Epidermal melanocyte (primary cell): ENCODE measurements around the gene LCMT2.
A peak's percentile ranks its signal among the peaks of the same experiment; 100 is the strongest.

Source experiments
- DNase-seq: peaks from one replicate; pipeline ENCODE4 v3.0.0; 2011; ENCODE audit warnings: low spot score; ENCODE audit not compliant: insufficient read length

Gene LCMT2, protein sequence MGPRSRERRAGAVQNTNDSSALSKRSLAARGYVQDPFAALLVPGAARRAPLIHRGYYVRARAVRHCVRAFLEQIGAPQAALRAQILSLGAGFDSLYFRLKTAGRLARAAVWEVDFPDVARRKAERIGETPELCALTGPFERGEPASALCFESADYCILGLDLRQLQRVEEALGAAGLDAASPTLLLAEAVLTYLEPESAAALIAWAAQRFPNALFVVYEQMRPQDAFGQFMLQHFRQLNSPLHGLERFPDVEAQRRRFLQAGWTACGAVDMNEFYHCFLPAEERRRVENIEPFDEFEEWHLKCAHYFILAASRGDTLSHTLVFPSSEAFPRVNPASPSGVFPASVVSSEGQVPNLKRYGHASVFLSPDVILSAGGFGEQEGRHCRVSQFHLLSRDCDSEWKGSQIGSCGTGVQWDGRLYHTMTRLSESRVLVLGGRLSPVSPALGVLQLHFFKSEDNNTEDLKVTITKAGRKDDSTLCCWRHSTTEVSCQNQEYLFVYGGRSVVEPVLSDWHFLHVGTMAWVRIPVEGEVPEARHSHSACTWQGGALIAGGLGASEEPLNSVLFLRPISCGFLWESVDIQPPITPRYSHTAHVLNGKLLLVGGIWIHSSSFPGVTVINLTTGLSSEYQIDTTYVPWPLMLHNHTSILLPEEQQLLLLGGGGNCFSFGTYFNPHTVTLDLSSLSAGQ

DNA sequence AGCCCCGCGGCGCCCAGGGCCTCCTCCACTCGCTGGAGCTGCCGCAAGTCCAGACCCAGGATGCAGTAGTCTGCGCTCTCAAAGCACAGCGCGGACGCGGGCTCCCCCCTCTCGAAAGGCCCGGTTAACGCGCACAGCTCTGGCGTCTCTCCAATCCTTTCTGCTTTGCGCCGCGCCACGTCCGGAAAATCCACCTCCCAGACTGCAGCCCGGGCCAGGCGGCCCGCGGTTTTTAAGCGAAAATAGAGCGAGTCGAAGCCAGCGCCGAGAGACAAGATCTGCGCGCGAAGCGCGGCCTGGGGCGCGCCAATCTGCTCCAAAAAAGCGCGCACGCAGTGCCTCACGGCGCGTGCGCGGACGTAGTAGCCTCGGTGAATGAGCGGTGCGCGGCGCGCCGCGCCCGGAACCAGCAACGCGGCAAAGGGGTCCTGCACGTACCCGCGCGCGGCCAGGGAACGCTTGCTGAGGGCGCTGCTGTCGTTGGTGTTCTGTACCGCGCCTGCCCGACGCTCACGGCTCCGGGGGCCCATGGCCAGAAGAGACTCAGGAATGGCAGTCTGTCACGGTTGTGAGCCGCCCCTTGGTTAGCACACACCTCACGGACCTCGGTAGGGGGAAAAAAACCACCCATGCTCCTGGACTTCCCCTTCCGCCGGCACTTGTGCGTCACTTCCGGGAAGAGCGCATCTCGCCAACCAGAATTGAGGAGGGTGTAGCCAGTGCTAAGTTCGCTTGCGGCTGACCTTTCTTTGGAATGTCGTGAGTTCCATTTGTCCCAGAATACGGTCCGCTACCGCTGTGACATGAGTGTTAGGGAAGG lies at the start of gene LCMT2:
Gene LCMT2 (minus strand): TSS at position 614 of the 820 bp plus-strand sequence. CDS start 84 bp downstream, at position 530.
- peak; percentile 79 for DNase-seq

DNA sequence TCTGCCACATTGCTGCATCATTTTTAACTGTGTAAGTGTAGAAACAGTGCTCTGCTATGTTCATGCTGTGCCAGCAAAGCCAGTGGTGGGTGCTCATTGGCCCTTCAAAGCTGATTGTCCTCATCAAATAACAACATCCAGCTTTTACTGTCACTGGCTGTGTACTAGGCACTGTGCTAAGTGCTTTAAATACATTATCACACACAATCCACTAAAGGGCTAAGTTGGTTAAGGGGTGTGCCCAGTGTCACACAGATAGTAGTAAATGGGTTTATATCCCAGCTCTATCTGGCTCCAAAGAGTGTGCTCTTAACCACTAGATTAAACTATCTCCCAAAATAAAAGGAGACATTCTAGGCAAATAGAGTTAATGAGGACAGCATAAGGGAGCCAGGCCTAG lies 48.2 kb upstream of the LCMT2 start:
- DNase-seq, result no peak

DNA sequence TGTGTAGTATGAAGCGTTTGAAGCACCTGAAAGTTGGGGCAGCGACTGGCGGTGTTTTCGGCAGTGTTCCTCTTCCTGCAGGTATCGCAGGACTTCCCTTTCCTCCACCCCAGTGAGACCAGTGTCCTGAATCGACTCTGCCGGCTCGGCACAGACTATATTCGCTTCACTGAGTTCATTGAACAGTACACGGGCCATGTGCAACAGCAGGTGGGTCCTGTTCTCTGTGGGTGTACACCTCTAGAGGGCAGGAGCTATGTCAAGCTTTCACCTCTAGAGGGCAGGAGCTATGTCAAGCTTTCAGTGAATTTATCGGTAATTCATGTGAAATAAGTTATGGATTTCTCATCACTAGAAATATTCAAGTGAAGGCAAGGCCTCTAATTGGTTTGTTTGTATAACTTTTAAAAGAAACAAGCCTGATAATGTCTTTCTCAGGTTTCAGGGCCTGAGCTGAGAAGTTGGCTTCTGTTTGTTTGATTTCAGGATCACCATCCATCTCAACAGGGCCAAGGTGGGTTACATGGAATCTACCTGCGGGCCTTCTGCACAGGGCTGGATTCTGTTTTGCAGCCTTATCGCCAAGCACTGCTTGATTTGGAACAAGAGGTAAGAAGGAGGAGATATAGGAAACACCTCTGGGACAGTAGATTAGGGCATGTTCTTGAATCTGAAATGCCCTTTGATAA lies 45.8 kb upstream of the LCMT2 start:
- DNase-seq, result no peak

DNA sequence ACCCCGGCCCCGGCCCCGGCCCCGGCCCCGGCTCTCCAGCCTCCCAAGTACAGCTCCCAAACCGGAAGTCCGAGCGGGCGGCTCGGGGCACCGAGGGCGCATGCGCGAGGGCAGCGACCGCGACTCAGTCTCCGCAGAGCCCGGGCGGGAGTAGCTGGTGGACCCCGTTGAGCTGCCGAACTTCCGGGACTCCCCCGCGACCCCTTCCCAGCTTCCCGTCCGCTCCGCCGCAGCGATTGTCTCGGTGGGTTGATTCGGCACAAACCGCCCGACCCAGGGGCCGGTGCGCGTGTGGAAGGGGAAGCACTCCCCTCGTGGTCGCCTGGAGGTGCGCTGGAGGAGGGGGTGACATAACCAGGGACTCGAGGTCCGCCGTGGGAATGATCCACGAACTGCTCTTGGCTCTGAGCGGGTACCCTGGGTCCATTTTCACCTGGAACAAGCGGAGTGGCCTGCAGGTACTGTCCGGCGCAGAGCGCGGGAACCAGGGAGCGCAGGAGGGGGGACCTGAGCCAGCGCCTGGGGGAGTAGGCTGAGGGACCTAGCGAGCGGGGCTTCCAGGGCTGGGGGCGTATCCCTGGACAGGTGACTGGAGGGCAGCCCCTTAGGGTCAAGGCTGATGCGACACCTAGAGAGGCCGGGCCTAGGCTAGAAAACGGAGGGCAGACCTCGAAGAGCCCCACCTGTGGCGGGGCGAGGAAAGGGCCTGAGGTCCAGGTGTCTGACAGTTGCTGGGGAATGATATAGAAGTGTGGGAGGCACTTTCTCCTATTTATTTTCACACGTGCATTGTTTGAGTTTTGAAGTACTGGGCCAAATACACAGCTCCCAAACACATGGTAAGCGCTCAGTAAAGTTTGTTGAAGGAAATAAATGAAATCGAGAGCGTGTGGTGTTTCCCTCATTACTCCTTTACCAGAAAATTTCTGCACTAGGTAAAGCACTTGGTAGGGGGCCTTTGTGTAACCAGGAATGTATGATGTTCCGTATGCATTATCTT lies 40.9 kb upstream of the LCMT2 start, which contains the start of the genes TUBGCP4 and ZSCAN29:
Gene TUBGCP4 (plus strand): TSS at position 127 of the 1,000 bp plus-strand sequence. CDS start 254 bp downstream, at position 381.
Gene ZSCAN29 (minus strand): TSS at position 69 of the 1,000 bp plus-strand sequence. CDS start 1,130 bp downstream, outside the sequence.
- peak; percentile 90 for DNase-seq

DNA sequence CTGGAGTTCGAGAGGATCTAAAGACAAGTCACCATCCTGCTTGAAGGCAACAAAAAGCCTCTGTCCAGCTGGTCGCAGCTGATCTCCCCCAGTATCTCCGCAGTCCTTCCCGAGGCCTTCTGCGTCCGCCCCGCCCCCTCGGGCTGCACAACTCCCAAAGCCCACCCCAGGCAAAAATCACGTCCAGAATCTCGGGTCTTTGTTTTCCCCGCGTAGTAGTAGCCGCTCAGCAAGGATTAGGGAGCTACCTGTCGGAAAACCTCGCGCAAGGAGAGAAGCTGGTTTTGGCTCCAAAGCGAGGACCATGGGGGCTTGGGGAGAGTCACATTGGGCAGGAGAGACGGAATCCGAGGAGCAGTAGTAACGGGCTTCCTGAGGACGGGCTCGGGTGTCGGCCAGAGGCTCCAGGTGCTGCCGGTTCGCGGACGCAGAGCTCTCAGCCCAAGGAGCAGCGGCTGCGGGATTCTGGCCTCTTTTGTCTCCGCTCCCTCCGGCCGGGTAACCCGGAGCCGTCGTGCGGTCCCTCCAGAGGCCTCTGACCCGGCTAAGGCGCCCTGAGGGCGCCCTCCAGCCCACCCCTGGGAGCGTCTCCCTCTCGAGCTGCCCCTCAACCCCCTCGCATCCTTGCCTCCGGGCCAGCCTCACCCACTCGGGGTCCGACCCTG lies 40.1 kb upstream of the LCMT2 start:
- DNase-seq, result peak; percentile 44

DNA sequence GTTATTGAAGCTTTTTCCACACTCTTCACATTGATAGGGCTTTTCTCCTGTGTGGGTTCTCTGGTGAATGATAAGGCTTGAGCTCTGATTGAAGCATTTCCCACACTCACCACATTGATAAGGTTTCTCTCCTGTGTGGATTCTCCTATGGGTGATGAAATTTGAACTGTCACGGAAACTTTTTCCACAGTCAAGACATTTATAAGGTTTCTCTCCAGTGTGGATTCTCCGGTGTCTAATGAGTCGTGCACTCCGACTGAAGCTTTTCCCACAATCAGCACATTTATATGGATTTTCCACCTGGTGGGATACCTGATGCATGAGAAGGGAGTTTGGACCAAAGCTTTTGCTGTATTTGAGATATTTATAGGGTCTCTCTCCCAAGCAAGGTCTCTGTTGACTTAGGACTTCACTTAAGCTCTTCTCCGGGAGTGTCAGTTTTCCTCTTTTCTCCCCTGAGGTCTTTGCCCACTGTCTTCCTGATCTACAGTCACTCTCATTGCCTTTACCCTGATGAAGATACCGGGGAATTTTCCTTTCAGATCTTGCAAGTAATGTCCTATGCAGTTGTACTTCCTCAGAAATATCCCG lies 31.0 kb upstream of the LCMT2 start:
- no peak for DNase-seq

DNA sequence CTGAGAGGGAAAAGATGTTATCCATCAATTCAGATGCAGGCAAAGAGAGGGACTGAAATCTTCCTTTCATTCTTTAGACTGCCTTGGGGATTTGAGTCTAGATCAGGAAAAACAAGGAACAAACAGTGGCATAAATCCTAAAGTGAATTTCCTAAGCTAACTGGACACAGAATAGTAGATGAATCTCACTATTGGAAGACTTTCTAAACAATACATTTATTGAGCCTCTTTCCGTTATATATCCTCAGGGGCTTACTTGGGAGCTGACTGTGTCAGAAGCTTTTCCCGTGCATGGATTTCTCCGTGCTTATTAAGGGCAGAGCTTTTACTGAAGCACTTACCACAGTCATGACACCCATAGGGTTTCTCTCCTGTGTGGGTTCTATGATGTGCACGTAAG lies 30.4 kb upstream of the LCMT2 start:
- peak; percentile 67 for DNase-seq

DNA sequence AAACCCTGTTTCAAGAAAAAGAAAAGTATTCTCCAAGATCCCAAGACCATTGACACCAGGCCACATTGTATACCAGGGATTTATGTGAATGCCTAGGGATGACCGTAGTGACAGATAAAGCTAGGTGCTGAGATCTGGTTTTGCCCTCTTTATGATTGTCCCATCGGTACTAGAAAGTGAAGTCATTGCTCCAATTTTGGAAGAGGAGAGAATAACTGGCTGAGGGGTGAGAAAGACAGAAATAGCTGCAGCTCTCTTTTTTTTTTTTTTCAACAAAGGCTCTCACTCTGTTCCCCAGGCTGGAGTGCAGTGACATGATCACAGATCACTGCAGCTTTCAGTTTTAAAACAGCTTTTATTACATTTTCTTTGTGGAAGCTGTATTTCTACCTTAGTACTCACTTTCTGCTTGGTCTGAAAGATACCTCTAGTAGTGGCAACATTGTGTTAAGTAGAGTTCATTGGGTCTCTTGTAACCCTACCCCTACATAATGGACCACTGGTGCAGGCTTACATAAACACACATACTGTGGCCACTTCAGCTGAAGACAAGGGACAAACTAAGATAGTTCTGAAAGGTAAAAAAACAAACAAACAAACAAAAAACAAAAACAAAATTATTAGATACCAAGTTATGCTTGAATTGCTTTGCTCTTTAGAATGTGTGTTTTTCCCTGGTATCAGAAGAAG lies 22.5 kb upstream of the LCMT2 start:
- no peak for DNase-seq

DNA sequence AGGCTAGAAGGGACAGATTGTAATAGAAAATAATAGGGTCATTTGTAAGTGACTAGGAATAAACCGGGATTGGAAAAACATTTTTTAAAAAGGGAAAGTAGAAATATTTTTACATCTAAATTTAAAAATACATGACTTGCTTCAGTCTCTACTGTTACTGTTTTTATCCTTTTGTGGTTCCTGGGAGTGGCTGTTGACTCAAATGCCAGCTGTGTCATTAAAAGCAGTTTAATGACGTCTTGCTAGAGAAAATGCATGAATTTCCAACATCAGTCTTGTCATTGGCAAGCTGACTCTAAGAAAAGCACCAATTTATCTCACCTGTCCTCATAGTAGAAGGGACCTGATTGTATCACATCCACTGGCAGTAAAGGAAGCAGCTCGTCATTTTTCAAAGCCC lies 16.7 kb upstream of the LCMT2 start:
- DNase-seq, result no peak

DNA sequence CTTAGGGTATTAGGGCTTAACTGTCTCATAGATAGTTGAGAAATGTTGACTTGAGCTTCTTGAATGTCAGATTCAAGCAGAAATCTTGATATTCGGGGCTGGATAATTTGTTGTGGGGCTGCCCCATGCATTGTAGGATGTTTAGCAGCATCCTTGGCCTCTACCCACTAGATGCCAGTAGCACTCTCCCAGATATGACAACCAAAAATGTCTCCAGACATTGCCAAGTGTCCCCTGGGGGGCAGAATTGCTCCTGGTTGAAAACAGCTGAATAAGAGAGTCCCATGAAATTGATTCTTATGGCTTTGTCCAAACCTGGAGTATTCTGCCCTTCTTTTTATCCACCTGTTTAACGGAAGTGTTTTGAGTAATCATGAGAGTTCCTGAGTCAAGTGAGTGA lies 15.9 kb upstream of the LCMT2 start:
- no peak for DNase-seq

DNA sequence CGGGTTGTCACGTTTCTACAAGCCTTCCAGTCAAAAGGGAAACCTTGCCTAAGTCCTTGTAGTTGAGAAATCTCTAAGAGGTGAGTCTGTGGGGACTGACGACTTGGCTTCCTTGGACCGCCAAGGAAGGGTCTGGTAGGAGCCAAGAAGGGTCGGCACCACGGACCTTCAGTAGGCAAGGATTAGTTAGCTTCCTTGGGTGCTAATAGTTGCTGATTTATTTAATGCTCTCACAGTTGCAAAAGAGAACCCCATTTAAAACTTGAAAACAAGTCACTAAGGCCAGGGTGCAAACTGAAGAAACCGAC lies 361 bp upstream of the LCMT2 start:
- DNase-seq, result no peak

DNA sequence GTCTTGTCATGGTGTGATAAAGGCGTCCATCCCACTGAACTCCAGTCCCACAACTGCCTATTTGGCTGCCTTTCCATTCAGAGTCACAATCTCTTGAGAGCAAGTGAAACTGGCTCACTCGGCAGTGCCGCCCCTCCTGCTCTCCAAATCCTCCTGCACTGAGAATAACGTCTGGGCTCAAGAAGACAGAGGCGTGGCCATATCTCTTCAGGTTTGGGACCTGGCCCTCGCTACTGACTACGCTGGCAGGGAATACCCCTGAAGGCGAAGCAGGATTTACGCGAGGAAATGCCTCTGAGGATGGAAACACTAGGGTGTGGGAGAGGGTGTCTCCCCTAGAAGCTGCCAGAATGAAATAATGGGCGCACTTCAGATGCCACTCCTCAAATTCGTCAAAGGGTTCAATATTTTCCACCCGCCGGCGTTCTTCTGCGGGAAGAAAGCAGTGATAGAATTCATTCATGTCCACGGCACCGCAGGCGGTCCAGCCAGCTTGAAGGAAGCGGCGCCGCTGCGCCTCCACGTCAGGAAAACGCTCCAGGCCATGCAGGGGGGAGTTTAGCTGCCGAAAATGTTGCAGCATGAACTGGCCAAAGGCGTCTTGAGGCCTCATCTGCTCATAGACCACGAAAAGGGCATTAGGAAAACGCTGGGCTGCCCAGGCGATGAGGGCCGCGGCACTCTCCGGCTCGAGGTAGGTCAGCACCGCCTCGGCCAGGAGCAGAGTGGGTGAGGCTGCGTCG lies 985 bp downstream of the LCMT2 start:
- DNase-seq, result no peak

DNA sequence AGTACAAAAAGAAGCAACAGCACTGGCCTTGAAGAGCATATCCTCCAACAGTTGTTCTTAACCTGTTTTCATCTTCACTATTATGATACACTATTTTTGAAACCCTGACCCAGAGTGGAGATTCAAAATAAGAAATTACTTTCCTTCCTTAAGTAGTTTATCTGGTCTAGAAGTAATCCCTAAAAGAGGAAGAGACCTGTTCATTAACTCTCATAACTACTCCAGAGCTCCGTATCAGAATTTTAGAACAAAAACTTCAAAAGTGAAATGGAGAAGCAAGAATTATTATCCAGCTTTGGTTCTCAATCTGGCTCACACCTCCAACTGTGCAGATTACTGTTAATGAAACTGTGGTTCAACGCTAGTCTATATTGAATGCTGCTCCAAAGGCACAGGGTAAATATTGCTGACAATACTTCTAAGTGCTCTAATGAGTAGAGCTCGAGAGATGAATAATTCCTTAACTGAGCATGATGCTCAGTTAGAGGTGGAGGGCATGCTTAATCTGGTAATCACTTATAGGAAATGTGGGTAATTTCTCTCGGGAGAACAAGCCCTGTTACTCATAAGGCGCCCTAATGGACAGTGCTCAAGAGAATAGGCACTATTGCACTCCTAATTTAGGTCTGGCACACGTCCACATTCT lies 5.2 kb downstream of the LCMT2 start:
- DNase-seq, result no peak

DNA sequence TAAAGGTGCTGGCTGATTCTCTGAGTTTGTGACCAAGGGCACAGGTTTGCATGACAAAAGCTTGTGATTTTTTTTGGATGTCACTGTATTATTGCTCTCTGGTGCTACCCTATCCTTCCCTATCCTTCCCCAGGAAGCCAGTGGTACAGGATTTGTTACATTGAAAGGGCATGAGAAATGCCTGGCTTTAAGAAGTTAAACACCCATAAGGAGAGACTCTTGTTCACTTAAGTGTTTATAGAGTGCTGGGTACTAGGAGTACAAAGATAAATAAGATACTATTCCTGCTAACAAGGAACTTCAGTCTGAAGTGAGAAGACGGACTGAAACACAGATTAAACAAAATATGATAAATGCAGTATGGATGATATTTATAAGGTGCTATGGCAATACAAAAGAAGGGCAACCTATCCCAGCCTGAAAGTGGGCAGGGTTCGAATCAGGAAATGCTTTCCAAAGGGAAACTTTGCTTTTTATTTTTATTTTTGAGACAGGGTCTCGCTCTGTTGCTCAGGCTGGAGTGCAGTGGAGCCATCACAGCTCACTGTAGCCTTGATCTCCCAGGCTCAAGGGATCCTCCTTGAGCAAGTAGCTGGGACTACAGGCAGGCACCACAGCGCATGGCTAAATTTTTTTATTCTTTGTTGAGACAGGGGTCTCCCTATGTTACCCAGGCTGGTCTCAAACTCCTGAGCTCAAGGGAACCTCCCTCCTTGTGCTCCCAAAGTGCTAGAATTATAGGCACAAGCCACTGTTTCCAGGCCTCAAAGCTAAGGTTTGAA lies 11.2 kb downstream of the LCMT2 start:
- no peak for DNase-seq

DNA sequence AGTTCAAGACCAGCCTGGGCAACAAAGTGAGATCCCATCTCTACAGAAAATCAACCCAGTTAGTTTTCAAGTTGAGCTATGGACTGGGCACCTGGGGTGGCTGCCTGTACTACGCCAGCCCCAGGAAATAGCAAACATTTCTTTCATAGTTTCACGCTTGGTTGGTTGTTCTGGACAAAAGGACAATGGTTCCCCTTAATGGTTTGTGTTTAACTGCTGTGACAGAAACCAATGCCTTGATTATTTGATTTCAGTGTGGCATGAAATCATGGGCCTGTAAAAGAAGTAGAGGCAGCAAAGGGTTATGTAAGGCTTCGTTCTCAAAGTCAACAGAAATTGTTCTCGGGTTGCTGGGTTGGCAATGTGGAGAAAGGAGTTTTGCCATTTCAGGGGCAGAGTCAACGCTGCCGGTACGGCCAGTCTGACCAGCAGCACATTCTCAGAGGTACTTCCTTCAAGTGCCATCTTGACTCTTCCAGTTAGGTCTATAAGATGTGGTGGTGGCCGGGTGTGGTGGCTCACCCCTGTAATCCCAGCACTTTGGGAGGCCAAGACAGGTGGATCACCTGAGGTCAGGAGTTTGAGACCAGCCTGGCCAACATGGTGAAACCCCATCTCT lies 12.7 kb downstream of the LCMT2 start:
- no peak for DNase-seq

DNA sequence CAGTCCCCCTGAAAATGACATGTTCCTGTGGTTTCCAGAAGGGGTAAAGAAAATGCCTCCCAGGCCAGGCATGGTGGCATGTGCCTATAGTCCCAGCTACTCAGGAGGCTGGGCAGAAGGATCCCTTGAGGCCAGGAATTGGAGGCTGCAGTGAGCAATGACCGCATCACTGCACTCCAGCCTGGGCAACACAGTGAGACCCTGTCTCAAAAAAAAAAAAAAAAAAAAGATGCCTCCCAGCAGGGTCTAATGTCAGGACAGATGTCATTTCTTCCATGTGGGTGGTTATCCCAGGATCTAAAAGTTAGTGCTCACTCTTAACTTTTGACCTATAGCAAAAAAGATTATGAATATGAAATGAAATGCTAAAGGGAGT lies 13.4 kb downstream of the LCMT2 start:
- no peak for DNase-seq
